GM19324 (cell line): ENCODE measurements around the gene TFPT.
"Not testable (repeated sequence)": the region's sequence is repeated elsewhere in the genome, so short reads cannot be mapped to it uniquely, and the experiment has no call there.

Source experiments
- ATAC-seq: cut with Tn5 transposase; IDR thresholded peaks from one replicate; pipeline ENCODE4 v1.9.1; 2021; ENCODE audit warnings: mild to moderate bottlenecking, moderate library complexity; ENCODE audit not compliant: unreplicated experiment, low FRiP score

TFPT gene

DNA sequence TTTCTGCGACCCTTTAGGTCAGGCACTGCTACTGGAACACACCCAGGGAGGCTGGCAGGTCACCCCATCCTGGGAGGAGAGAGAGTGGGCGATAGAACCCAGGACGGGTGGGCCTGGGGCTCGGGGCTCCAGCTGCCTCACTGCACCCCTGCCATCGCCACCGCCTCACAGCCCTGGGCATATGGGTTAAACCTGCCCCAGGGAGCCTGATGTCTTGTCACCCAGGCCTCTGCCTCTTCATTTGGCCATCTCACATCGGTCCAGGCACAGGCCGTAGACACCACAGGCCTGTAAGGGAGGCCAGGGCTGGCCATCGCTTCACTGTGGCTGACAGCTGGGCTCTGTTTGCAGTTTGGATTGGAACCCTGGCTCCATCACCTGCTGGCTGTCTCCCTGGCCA is 10.3 kb upstream of the TFPT start:
- ATAC-seq: no peak

DNA sequence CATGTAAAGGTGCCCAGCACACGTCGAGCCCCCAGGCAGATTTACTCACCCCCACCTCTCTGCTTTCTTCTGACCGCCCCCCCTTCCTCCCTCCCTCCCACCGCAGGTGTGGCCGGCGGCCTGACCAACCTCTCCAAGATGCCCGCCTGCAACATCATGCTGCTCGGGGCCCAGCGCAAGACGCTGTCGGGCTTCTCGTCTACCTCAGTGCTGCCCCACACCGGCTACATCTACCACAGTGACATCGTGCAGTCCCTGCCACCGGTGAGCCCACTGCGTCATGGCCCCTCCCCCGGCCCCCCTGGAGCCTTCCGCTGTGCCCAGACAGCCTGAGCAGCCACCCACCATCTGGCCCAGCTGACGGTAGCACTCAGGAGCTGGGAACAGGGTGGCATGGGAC is 8.9 kb upstream of the TFPT start:
- ATAC-seq: no peak

DNA sequence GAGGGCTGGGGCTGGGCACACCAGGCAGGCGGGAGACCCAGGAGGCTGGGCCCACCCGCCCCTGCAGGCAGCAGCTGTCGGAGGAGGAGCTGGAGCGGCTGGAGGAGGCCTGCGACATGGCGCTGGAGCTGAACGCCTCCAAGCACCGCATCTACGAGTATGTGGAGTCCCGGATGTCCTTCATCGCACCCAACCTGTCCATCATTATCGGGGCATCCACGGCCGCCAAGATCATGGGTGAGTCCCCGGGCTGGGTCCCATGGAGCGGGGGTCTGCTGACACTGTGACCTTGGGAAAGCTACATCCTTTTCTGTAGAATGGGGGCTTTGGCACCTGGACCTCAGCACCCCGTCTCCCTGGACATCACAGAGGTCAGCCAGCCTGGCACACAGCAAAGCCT is 8.2 kb upstream of the TFPT start:
- no peak for ATAC-seq

DNA sequence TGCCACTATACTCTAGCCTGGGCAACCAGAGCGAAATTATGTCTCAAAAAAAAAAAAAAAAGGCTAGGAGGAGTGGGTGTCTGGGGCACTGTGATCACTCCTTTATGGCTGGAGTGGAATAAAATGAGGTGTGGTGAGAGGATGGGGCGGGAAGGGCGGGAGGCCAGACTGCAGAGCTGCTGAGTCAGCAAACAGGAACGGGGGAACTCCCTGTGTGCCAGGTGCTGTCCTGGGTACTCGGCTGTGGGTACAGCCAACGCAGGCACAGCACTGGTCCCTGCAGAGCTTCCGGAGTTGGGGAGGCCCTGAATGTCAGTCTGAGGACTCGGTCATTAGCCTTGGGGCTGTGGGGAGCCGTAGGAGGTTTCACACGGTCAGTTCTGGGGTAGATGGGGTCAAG is 5.8 kb upstream of the TFPT start:
- no peak for ATAC-seq

DNA sequence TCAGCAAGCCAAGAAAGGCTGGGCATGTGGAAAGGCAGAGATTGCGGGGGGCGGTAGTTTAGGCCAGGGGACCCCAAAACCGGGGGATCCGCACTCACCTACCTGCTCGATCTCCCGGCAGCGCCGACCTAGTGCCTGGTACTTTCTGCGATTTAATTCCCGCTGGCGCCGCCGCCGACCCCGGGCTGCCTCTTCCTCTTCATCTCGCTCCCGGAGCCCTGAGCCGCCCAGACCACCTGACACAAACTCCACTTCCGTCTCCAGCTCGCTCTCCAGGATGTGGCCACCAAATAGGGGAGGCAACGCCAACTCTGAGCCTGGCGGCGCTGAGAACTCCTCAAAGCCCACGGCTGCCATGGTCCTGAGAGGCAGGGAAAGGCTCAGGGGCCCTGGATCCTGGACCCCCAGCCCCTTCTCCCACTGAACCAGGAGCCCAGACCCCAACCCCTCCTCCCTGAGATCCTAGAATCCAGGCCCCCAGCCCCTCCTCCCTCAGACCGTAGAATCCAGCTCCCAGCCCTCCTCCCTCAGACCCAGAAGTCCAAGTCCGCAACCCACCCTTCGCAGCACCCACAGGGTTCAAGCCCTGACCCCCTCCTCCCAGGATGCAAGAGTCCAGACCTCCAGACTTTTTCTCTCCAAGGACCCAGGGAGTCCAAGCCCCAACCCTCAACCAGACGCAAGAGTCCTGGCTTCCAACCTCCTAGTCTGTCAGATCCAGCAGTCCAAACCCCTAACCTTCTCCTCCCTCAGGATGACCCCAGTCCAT is 933 bp downstream of the TFPT start:
- ATAC-seq: no peak

DNA sequence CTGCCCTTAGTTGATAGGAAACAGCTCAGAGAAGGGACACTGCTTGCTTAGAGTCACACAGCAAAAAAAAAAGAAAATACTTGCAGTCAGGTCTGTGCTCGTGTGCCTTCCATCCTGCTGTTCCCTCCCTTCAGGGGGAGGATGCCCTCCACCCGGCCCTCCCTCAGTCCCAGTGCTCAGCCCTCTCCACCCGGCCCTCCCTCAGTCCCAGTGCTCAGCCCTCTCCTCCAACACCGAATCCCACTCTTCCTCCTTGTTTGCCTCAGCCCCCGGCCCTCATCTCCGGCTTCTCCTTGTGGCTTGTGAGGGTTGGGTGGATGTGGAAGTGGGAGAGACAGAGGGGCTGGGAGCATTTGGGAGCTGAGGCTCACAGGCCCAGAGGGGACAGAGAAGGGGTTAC is 5.8 kb downstream of the TFPT start:
- ATAC-seq: no peak

DNA sequence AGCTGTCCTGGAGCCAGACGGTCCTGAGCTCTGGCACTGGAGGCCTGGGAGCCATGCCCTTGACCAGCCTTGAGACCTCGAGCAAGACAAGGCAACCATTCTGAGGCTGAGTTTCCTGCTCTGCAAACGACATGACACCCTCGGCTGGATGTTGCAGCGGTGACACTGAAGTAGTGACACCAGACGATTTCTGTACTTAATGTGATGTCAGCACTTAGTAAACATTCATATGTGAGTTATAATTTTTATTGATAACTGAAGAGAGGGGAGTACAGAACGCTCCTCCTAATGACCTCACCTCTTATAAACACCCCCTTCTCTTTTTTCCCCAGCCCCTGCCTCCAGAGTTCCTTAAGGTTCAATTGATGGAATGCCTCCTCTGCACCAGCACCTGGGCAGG is 7.0 kb downstream of the TFPT start:
- ATAC-seq: no peak

DNA sequence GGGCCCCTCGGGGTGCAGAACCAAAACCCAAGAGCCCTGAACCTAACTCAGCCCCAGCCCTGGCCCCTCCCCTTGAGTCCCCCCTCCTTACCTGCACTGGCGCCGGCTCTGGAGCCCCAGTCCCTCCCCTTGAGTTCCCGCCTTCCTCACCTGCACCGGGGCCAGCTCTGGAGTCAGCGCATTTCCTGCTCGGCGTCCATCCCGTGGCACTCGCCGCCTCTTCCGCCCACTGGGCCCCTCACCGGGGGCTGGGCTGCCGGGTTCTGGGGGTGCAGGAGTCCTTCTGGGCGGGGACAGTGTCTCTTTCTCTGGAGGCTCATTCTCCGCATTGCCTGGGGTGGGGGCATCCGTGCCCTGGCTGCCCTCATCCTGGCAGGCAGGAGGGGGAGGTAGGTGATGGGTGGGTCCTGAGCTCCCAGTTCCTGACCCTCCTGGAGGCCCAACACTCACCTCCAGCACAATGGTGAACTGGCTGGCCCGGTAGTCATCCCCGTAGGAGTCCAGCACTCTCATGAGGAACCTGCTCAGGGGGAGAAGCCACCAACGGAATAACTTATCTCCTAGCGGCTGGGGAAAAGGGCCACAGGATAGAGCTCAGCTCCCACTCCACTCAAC is 7.5 kb downstream of the TFPT start:
- no peak for ATAC-seq

DNA sequence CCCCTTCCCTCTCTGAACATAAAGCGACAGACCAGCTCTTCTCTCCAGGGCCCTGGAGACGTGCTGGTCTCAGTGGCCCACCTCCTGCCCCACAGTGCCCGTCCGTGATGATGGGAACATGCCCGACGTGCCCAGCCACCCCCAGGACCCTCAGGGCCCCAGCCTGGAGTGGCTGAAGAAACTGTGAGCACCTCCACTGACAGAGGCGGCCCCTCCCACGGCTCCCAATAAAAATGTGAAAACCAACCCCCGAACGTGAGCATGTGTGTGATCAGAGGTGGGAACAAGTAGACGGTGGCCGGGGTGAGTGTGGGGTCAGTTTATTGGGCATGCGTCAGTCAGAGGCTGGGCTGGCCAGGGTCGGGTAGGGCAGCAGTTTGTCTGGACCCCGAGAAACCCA is 8.7 kb downstream of the TFPT start:
- ATAC-seq: no peak

DNA sequence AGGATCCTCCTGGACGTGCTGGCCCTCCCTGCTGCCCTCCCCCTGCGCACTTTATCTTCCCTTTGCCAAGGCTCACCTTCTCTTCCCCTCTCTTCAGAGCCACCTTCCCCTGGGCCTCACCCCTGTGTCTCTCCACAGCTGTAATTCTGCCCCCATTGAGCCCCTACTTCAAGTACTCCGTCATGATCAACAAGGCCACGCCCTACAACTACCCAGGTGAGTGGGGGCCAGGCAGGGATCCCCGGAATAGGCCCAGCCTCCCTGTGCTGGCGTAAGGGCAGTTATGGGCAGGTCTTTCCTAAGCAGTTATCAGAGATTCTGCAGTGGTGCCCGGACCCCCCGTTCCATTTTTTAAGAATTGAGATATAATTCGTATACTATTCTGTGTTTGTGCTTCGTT is 9.7 kb downstream of the TFPT start:
- ATAC-seq: no peak

DNA sequence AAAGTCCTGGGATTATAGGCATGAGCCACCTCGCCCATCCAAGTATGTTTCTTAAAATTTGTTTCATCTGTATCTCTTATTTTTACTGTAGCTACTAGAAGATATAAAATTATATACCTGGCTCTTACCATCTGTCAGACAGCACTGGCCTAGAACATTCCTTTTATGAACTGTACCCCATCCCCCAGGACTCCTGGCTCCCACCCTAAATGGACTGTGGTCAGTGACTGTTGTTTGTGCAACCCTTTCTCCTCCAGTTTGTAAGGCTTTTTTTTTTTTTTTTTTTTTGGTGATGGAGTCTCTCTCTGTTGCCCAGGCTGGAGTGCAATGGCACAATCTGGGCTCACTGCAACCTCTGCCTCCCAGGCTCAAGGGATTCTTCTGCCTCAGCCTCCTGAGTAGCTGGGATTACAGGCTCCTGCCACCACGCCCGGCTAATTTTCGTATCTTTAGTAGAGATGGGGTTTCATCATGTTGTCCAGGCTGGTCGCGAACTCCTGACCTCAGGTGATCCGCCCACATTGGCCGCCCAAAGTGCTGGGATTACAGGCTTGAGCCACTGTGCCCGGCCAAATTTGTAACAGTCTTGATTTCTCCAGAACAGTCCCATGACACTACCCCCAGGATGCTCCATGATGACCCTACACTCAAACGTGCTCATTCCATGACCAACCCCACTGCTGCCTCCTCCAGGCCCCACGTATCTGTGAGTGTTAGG is 10.3 kb downstream of the TFPT start:
- ATAC-seq: no peak

DNA sequence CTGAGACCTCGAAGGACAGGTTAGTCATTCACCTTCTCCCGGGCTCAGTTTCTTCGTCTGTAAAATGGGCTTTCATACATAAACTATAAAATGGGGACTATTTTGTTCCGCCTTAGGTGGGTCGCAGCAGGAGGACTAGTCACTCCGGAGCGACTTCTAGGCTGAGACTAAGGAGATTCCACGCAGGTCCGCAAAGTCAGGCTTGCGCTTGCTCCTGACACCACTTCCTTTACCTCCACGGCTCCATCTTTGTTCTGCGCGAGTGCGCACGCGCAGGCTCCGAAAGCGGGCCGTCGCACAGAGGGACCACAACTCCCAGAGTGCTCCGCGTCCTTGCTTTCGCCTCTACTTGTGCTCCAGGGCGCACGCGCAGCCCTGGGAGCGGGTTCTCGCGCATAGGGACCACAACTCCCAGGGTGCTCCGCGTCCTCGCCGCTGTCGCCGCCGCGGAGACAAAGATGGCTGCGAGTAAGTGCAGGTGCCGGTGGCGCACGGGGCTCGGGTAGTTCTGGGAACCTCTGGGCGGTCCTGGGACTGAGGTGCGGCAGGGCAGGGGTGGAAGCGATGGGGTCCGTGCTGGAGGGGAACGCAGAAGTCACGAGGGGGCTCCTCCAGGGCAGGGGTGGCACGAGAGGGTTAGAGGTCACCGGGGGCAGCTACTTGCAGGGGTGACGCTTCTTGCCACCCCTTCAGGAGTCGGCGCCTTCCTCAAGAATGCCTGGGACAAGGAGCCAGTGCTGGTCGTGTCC is 12.9 kb downstream of the TFPT start, which contains the start of gene NDUFA3:
Gene NDUFA3 (plus strand): TSS at position 435 of the 749 bp plus-strand sequence. CDS start 24 bp downstream, at position 459.
- ATAC-seq: peak; percentile 97

DNA sequence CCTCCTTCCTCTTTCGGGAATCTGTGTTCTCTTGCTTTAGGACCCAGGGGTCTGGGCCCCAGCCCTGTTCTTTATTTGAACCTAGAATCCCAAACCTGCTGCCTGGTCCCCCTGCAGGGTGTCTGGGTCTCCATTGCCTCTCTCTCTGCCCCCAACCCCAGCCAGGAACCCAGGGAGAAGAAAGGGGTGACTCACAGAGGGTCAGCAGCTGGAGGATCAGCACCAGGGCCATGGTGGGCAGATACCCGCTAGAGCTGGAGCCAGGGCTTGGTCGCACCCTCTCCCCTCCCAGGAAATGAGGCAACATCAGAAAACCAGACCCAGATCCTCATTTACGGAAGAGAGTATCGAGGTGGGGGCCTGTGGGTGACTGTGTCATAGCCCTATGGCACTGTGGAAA is 14.9 kb downstream of the TFPT start, which contains the start of gene OSCAR:
Gene OSCAR (minus strand): TSS at position 243 of the 400 bp plus-strand sequence. CDS start 11 bp downstream, at position 232.
- no peak for ATAC-seq

DNA sequence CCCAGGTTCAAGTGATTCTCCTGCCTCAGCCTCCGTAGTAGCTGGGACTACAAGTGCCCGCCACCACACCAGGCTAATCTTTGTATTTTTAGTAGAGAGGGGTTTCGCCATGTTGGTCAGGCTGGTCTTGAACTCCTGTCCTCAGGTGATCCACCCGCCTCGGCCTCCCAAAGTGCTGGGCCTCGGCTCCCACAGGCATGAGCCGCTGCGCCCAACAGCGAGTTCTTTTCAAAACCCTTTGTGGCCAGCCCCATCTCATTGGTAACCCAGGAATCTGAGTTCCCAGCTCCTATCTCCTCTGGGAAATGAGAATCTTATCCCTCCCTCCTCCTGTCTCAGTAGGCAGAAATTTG is 15.6 kb downstream of the TFPT start:
- ATAC-seq: not testable (repeated sequence)

DNA sequence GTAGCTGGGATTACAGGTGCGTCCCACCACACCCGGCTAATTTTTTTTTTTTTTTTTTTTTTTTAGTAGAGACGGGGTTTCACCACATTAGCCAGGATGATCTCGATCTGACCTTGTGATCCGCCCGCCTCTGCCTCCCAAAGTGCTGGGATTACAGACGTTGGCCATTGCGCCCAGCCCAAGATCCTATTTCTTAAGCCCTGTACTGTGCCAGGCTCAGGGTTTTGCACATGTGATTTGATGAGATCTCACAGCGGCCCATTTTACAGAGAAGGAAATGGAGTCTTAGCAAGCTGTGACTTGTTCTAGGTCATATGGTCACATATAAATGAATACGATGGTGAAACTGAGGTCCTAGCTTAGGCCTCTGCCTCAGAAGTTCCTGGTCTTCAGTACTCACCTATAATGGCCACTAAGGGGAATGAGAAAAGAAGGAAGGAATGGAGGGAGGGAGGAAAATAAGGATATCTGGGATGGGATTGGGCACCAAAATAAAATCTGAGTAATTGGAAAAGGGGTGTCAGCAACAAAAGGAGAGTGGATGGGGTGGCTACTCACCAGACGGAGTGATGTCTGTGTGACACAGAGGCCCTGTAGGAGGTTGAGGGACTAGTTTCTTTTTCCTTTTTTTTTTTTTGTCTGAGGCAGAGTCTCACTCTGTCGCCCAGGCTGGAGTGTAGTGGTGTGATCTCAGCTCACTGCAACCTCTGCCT is 16.1 kb downstream of the TFPT start:
- ATAC-seq: no peak

DNA sequence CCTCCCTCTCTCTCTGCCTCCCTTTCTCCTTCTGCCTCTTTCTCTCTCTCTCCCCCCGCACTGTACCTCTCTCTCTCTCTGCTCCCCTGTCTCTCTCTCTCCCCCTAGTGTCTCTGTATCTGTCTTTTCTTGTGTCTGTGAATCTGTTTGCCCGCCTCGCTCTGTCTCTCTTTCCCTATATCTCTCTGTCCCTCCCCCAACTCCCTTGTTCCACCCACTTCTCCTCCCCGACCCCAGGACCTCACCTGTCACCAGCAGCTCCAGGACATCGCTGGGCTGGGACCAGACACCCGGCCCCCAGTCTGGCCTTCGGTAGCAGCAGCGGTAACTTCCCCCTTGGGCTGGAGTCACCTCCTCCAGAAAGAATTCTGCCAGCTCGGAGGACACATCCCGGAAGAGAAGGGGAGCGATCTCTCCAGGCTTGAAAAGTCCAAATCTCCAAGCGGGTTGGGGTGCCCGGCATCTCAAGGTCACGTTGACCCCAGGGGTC is 18.8 kb downstream of the TFPT start:
- no peak for ATAC-seq

DNA sequence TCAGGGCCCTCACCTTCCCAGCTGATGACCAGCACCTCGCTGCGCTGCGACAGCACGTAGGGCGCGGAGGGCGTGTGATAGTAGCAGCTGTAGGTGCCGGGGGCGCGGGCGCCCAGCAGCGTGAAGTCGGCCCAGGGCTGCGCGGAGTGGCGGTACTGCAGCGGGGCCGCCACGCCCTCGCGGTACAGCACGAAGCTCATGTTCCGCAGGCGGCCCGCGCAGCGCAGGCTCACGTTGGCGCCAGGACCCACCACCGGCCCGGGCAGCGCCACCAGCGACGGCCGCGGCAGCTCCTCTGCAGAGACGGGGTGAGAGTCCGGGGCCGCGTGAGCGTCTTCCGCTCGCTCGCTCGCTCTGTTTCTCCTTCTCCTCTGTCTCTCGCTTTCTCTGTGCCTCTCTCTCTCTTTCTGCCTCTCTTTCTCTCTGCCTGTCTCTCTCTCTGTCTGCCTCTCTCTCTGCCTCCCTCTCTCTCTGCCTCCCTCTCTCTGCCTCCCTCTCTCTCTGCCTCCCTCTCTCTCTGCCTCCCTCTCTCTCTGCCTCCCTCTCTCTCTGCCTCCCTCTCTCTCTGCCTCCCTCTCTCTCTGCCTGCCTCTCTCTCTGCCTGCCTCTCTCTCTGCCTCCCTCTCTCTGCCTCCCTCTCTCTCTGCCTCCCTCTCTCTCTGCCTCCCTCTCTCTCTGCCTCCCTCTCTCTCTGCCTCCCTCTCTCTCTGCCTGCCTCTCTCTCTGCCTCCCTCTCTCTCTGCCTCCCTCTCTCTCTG is 19.4 kb downstream of the TFPT start:
- not testable (repeated sequence) for ATAC-seq

DNA sequence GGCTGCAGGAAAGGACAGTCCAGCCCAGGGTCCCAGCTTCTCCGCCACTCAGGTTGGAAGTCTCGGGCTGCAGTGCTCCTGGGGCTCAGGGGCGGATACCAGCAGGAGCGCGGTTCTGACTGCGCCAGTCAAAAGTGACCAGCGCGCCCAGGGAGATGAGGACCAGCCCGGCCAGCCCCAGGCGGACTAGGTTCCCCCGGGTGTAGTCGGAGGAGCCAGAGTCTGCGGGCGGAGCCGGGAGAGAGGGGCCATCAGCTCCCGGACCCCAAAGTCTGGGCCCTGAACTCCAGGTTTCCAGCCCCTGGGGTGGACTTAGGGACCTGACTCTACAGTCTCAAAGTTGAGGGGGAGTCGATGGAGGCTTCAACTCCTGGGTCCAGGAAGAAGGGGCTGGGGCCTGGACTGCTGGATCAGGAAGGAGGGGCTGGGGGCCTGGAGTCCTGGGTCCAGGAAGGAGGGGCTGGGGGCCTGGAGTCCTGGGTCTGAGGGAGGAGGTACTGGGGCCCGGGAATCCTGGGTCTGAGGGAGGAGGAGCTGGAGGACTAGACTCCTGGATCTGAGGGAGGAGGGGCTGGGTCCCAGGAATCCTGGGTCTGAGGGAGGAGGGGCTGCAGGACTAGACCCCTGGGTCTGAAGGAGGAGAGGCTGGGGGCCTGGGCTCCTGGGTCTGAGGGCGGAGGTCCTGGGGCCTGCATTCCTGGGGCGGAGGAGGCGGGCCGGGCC is 20.2 kb downstream of the TFPT start:
- no peak for ATAC-seq
